HL-60 (cell line): ENCODE results near the gene HSPA4.

Experiments used
- CTCF ChIP-seq: IDR thresholded peaks from one replicate; pipeline ENCODE4 v1.5.1; 2011; ENCODE audit warnings: low read length, control low read depth, inconsistent platforms; ENCODE audit not compliant: insufficient read depth
- REST ChIP-seq: IDR thresholded peaks from 2 replicates; pipeline ENCODE4 v1.6.1; 2012; ENCODE audit warnings: low read depth; ENCODE audit not compliant: insufficient replicate concordance

- TF ChIP-seq CTCF (no peak), REST (no peak)
Observed at GRCh38 chr5:133106343-133106742, 54.5 kb downstream of the HSPA4 start.
